Middle frontal gyrus (tissue), 1 donor: ENCODE measurements around the gene HINFP.

Source experiments
- DNase-seq: peaks from one replicate; pipeline ENCODE4 v3.0.0-alpha.2; 2015; ENCODE audit warnings: low spot score; ENCODE audit errors: extremely low spot score

HINFP gene

DNA sequence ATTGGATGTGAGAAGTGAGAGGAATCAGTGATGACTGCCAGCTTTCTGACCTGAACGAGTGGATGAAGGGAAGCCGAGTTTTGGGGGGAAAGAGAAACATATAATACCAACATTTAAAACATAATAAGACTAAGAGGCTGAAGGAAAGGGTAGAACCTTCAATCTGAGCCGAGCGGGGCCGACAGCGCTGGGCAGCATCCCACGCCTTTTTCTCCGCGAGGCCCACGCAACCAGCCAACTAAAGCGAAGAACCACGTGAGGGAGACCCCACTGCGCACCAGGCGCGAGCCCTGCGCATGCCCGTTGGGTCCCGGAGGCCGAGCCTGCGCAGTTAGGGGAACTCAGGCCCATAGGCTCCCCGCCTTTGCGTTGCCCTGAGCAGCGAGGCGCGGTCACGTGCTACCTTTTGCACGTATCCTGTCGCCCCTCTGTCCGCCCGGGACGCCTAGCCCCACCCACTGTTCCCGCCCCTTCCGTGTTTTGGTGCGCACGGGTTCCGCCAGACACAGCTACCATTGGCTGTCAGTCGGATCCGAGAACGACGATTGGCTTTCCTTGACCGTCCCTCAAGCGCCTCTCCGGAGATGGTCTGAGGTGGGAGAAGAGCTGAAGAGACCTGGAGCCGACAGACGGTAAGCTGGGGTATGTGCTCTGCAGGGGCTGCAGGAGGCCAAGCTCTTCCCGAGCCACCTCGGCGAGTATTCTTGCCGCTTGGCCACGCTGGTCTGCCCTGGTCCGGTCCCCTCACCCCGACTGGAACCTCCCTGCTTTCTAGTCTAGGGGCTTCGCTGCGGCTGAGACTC, at the start of gene HINFP:
Gene HINFP (plus strand): TSS at position 573 of the 803 bp plus-strand sequence. CDS start 5,365 bp downstream, outside the sequence.
- peak; percentile 99 for DNase-seq

GRCh38 chr11:119077839-119078238, 43.5 kb upstream of the HINFP start:
- DNase-seq, result no peak

GRCh38 chr11:119078675-119079420, 42.5 kb upstream of the HINFP start:
- DNase-seq, result no peak

- no peak for DNase-seq
Observed at GRCh38 chr11:119081682-119082260, 39.6 kb upstream of the HINFP start.

DNA sequence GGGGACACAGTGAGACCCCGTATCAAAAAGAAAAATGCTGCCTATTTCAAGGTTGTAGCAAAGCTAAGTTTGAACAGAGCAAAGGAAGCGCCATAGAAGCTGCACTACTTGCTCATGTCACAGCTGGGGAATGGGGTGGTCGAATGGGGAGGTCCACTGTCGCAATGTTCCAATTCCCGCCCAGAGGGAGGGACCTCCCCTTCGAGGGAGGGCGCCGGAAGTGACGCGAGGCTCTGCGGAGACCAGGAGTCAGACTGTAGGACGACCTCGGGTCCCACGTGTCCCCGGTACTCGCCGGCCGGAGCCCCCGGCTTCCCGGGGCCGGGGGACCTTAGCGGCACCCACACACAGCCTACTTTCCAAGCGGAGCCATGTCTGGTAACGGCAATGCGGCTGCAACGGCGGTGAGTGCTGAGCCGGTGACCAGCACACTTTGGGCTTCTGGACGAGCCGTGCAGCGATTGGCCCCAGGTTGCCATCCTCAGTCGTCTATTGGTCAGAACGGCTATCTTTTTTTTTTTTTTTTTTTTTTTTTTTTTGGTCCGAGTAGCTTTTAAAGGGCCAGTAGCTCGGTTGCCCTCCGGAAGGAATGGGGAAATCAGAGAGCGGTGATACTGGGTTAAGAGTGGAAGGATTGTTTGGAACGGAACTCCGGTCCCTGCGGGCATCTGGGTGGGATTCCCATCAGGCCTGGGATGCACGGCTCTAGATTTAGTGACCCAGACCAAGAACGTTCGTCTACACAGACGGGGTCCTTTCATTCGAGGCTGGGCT, 36.5 kb upstream of the HINFP start, which contains the start of gene HMBS:
Gene HMBS (plus strand): TSS at position 219 of the 774 bp plus-strand sequence. CDS start 153 bp downstream, at position 372.
- DNase-seq, result peak; percentile 96

- DNase-seq, result no peak
Observed at GRCh38 chr11:119085437-119085847, 35.9 kb upstream of the HINFP start.

DNA sequence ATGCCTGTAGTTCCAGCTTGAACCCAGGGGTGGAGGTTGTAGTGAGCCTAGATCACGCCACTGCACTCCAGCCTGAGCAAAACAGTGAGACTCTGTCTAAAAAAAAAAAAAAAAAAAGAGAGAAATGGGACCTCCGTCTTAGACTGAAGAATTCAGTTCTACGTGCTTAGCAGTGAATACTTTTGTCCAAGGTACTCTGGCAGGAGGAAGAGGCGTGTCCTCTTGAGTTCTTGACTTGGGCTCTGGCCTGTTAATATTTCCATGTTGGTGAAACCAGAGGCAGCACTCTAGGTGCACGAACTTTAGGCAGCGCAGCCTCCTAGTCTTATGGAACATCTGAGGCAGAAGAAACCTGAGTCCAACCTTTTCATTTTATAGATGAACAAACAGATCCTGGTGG, 34.3 kb upstream of the HINFP start:
- no peak for DNase-seq

DNA sequence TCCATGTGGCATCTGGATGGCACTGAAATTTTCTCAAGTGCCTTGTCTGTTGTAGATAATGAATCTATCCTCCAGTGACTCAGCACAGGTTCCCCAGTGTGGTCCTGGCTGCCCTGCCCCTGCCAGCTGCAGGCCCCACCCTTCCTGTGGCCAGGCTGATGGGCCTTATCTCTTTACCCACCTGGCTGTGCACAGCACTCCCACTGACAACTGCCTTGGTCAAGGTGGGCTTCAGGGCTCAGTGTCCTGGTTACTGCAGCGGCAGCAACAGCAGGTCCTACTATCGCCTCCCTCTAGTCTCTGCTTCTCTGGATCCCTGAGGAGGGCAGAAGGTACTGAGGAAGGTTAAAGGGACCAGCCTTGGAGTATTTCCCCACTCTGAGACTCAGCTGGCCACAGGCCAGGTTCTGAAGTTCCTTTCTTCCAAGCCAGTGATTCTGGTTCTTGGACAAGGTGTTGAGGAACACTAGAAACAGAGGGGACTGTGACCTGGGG, 33.6 kb upstream of the HINFP start:
- no peak for DNase-seq

DNA sequence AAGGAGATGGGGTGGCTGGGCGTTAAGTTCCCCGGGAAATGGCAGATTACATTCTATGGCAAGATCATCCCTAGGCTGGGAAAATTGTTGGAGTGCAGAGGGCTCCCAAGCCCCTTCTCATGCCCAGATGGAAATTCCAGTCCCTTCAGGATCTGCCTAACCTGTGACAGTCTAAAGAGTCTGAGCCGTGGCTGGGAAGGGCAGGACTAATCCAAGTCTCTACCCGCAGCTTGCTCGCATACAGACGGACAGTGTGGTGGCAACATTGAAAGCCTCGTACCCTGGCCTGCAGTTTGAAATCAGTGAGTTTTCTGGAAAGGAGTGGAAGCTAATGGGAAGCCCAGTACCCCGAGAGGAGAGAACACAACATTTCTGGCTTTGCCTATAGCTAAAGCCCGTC, 33.0 kb upstream of the HINFP start:
- DNase-seq, result no peak

- DNase-seq, result no peak
Observed at GRCh38 chr11:119089319-119089718, 32.1 kb upstream of the HINFP start.

- DNase-seq, result no peak
Observed at GRCh38 chr11:119091178-119091577, 30.2 kb upstream of the HINFP start.

- DNase-seq, result no peak
Observed at GRCh38 chr11:119091966-119092879, 29.2 kb upstream of the HINFP start.

- DNase-seq, result no peak
Observed at GRCh38 chr11:119092880-119093842, 28.2 kb upstream of the HINFP start.

GRCh38 chr11:119093942-119094815, 27.2 kb upstream of the HINFP start:
- DNase-seq, result no peak

- no peak for DNase-seq
Observed at GRCh38 chr11:119094816-119095065, 26.6 kb upstream of the HINFP start.

DNA sequence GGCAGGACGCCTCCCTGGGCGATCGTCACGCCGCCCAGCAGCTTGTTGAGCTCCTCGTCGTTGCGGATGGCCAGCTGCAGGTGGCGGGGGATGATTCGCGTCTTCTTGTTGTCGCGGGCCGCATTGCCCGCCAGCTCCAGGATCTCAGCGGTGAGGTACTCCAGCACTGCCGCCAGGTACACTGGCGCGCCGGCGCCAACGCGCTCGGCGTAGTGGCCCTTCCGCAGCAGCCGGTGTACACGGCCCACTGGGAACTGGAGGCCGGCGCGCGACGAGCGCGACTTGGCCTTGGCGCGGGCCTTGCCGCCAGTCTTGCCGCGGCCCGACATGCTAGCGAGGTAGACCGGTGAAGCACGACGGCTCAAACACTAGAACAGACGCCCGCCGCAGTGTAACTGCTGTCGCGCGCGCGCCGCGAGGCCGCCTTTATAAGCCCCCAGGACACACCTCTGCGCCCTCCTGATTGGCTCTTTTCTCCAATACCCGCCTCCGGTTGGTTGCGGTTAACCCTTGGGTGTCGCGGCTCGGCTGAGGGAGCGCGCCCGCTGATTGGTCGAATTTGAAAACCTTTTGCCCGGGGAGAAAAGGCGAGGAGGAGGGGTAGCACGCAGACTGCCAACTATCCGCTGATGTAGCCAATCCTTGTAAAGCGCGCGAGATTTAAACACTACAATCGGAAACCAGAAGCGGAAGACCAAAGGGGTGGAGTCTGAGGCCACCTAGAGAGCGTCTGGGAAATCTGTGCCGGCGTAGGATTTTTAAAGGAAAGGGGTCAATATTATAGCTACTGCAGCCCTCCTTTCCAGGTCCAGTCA, 26.1 kb upstream of the HINFP start:
- peak; percentile 98 for DNase-seq

GRCh38 chr11:119099711-119100110, 21.7 kb upstream of the HINFP start:
- no peak for DNase-seq
